GM12873 (cell line): ENCODE results near the gene ANK2.

Experiments
- CTCF ChIP-seq: IDR thresholded peaks from 2 replicates; pipeline ENCODE4 v1.5.1; 2012; ENCODE audit warnings: low read depth, mild to moderate bottlenecking, moderate library complexity, low read length, control low read depth; ENCODE audit not compliant: insufficient read depth; ENCODE audit errors: missing control alignments

ANK2 gene

GRCh38 chr4:113288696-113289095, 239.2 kb downstream of the ANK2 start:
- no peak for TF ChIP-seq CTCF

- no peak for TF ChIP-seq CTCF
Measured at GRCh38 chr4:113289766-113290165, 240.3 kb downstream of the ANK2 start.

GRCh38 chr4:113290666-113291065, 241.2 kb downstream of the ANK2 start:
- TF ChIP-seq CTCF = no peak

- no peak for TF ChIP-seq CTCF
Measured at GRCh38 chr4:113292371-113293042, 243.1 kb downstream of the ANK2 start.

GRCh38 chr4:113293043-113293560, 243.6 kb downstream of the ANK2 start:
- no peak for TF ChIP-seq CTCF

GRCh38 chr4:113293674-113294073, 244.2 kb downstream of the ANK2 start:
- TF ChIP-seq CTCF = no peak

- TF ChIP-seq CTCF = no peak
Measured at GRCh38 chr4:113294908-113295307, 245.5 kb downstream of the ANK2 start.
